Measurements from ENCODE around the gene PPY.
A peak's percentile ranks its signal among the peaks of the same experiment; 100 is the strongest.
"Not testable (repeated sequence)": the region's sequence is repeated elsewhere in the genome, so short reads cannot be mapped to it uniquely, and the experiment has no call there.

The PPY gene

GRCh38 chr17:43932357-43932756 lies 9.9 kb downstream of the PPY start:
- no peak overlapping the region for H3K27ac ChIP-seq (ENCODE audit: low read length)
- no peaks in the 10 kb centered on the region for H3K79me2 ChIP-seq (ENCODE audit: low read length)
- H3K4me3 ChIP-seq (ENCODE audit: low read length) = no peak overlapping the region
- H3K4me2 ChIP-seq (ENCODE audit: low read depth, low read length) = no peak overlapping the region
- no peaks in the 10 kb centered on the region for H3K9me3 ChIP-seq (replicated peaks; ENCODE audit: insufficient read depth, low read length)
- peaks cover 17% of the 10 kb centered on the region for H3K27me3 ChIP-seq (replicated peaks; ENCODE audit: insufficient read depth, low read length)
- no peaks in the 10 kb centered on the region for H4K20me1 ChIP-seq (ENCODE audit: insufficient read depth, low read length)
- H3K9me2 ChIP-seq (replicated peaks; ENCODE audit: insufficient read depth, low read length) = no peaks in the 10 kb centered on the region
- H3K9ac ChIP-seq (ENCODE audit: low read length) = no peak overlapping the region
- H2AFZ ChIP-seq (ENCODE audit: low read length) = no peak overlapping the region
- H3K4me1 ChIP-seq (ENCODE audit: low read length) = 0 out of 2 replicates have a peak, but pooled peaks cover 3% of the 10 kb centered on the region
- no peaks in the 10 kb centered on the region for H3F3A ChIP-seq (ENCODE audit: insufficient read depth, low read length)
- no peak for DNase-seq
- TF ChIP-seq CTCF (IDR thresholded peaks at IDR 0.05; ENCODE audit: low read length) (no peak), EZH2 (optimal IDR thresholded peaks at IDR 0.05; ENCODE audit: low read depth, low read length) (no peak), EZH2phosphoT487 (IDR thresholded peaks at IDR 0.05; ENCODE audit: low read length) (no peak)
- no peaks in the 10 kb centered on the region for H3K36me3 ChIP-seq (replicated peaks; ENCODE audit: insufficient read depth, low read length)

- no peak for DNase-seq
Measured at GRCh38 chr17:43931062-43931571, 11.2 kb downstream of the PPY start.

GRCh38 chr17:43928609-43929008 lies 13.7 kb downstream of the PPY start:
- Histone ChIP-seq H3F3A (ENCODE audit: insufficient read depth, low read length) (no peaks in the 10 kb centered on the region), H3K9ac (ENCODE audit: low read length) (no peak overlapping the region), H3K4me2 (ENCODE audit: low read depth, low read length) (no peak overlapping the region), H3K4me1 (ENCODE audit: low read length) (0 out of 2 replicates have a peak, but pooled peaks cover 3% of the 10 kb centered on the region), H3K9me3 (replicated peaks; ENCODE audit: insufficient read depth, low read length) (no peaks in the 10 kb centered on the region), H3K27ac (ENCODE audit: low read length) (no peak overlapping the region), H4K20me1 (ENCODE audit: insufficient read depth, low read length) (no peaks in the 10 kb centered on the region), H3K27me3 (replicated peaks; ENCODE audit: insufficient read depth, low read length) (peaks cover 28% of the 10 kb centered on the region), H2AFZ (ENCODE audit: low read length) (no peak overlapping the region), H3K4me3 (ENCODE audit: low read length) (no peak overlapping the region), H3K9me2 (replicated peaks; ENCODE audit: insufficient read depth, low read length) (no peaks in the 10 kb centered on the region), H3K36me3 (replicated peaks; ENCODE audit: insufficient read depth, low read length) (no peaks in the 10 kb centered on the region), H3K79me2 (ENCODE audit: low read length) (no peaks in the 10 kb centered on the region)
- no peak for DNase-seq
- TF ChIP-seq EZH2phosphoT487 (IDR thresholded peaks at IDR 0.05; ENCODE audit: low read length) = no peak
- TF ChIP-seq CTCF (IDR thresholded peaks at IDR 0.05; ENCODE audit: low read length) = no peak
- TF ChIP-seq EZH2 (optimal IDR thresholded peaks at IDR 0.05; ENCODE audit: low read depth, low read length) = no peak

More at GRCh38 chr17:43931062-43931571, 11.2 kb downstream of the PPY start:
- Histone ChIP-seq H3K27ac (ENCODE audit: low read length) (no peak overlapping the region), H2AFZ (ENCODE audit: low read length) (no peak overlapping the region), H3K4me3 (ENCODE audit: low read length) (no peak overlapping the region), H3K9ac (ENCODE audit: low read length) (no peak overlapping the region), H3K79me2 (ENCODE audit: low read length) (no peaks in the 10 kb centered on the region), H3K4me2 (ENCODE audit: low read depth, low read length) (no peak overlapping the region), H3K27me3 (replicated peaks; ENCODE audit: insufficient read depth, low read length) (peaks cover 27% of the 10 kb centered on the region), H3K9me3 (replicated peaks; ENCODE audit: insufficient read depth, low read length) (no peaks in the 10 kb centered on the region), H4K20me1 (ENCODE audit: insufficient read depth, low read length) (no peaks in the 10 kb centered on the region), H3K36me3 (replicated peaks; ENCODE audit: insufficient read depth, low read length) (no peaks in the 10 kb centered on the region), H3F3A (ENCODE audit: insufficient read depth, low read length) (no peaks in the 10 kb centered on the region), H3K9me2 (replicated peaks; ENCODE audit: insufficient read depth, low read length) (no peaks in the 10 kb centered on the region), H3K4me1 (ENCODE audit: low read length) (0 out of 2 replicates have a peak, but pooled peaks cover 3% of the 10 kb centered on the region)
- no peak for TF ChIP-seq CTCF (IDR thresholded peaks at IDR 0.05; ENCODE audit: low read length)
- no peak for TF ChIP-seq EZH2phosphoT487 (IDR thresholded peaks at IDR 0.05; ENCODE audit: low read length)
- no peak for TF ChIP-seq EZH2 (optimal IDR thresholded peaks at IDR 0.05; ENCODE audit: low read depth, low read length)

- H3K4me2 ChIP-seq (ENCODE audit: low read depth, low read length) = peak overlapping the region; percentile 21; the same call in 1 of the 2 replicates
- H3K9me3 ChIP-seq (replicated peaks; ENCODE audit: insufficient read depth, low read length); H3K79me2 ChIP-seq (ENCODE audit: low read length); H3K36me3 ChIP-seq (replicated peaks; ENCODE audit: insufficient read depth, low read length); H3K9me2 ChIP-seq (replicated peaks; ENCODE audit: insufficient read depth, low read length); H2AFZ ChIP-seq (ENCODE audit: low read length); H3K4me1 ChIP-seq (ENCODE audit: low read length); H3K9ac ChIP-seq (ENCODE audit: low read length); H3K4me3 ChIP-seq (ENCODE audit: low read length); DNase-seq; H3F3A ChIP-seq (ENCODE audit: insufficient read depth, low read length); H3K27ac ChIP-seq (ENCODE audit: low read length); H4K20me1 ChIP-seq (ENCODE audit: insufficient read depth, low read length): not testable (repeated sequence)
- H3K27me3 ChIP-seq (replicated peaks; ENCODE audit: insufficient read depth, low read length) = peaks cover 28% of the 10 kb centered on the region
Measured at GRCh38 chr17:43927929-43928328, 14.3 kb downstream of the PPY start.

Measured in MM.1S (cell line).